Measurements from ENCODE around the gene ZNF324B. TPM values are rescaled to one million over a fixed set of nuclear protein-coding genes. Genes with fewer than 3 reads are reported as not detected.

ZNF324B gene
- total and polyA plus RNA-seq, 2 donors (not counting 1 experiment from before 2014, with no cell fraction given), result 5.6 to 17.4 TPM

GRCh38 chr19:58407658-58408151 is 43.7 kb upstream of the ZNF324B start:
- no peaks in the 10 kb centered on the region for H3K27me3 Mint-ChIP-seq
- peak overlapping the region; percentile 97 for H3K4me3 Mint-ChIP-seq
- H3K4me1 ChIP-seq (ENCODE audit: control insufficient read depth in 2 of 2, insufficient read depth in 2 of 2, low read length in 2 of 2), result peaks cover 11 to 20% of the 10 kb centered on the region in 2 donors
- TF ChIP-seq CTCF (IDR thresholded peaks at IDR 0.05), result no peak
- peaks cover 33% of the 10 kb centered on the region for H3K4me1 Mint-ChIP-seq
- CTCF ChIA-PET, result interaction anchor here (1.2 to 1.8 kb wide), 2 partner anchors 45 to 112 kb away, joined by 4 to 6 read pairs; partner anchors contain the start of genes ZBTB45 and ZNF497
- ATAC-seq (ENCODE audit: low read depth) (no peak), DNase-seq (no peak)
- peak overlapping the region; percentile 81 for H2AFZ ChIP-seq (ENCODE audit: insufficient read depth, low read depth, low read length, poor library complexity, severe bottlenecking)
- peak overlapping the region; percentile 82 to 93 for H3K27ac ChIP-seq (ENCODE audit: low read length in 2 of 2)
- peak overlapping the region; percentile 58 to 93 (median 83) for H3K4me3 ChIP-seq (ENCODE audit: control extremely low read depth in 1 of 5, extremely low read depth in 1 of 5, insufficient read depth in 1 of 5, low read depth in 2 of 5, low read length in 4 of 5)
- peak overlapping the region; percentile 85 for H3K4me2 ChIP-seq (replicated peaks; ENCODE audit: low read depth, low read length, poor library complexity, severe bottlenecking)
- no peaks in the 10 kb centered on the region for H3K27me3 ChIP-seq (replicated peaks in 1 of 4; ENCODE audit: control extremely low read depth in 1 of 4, control insufficient read depth in 3 of 4, insufficient read depth in 4 of 4, low read length in 3 of 4)
- peaks cover 0 to 3% (median 0%) of the 10 kb centered on the region in 3 donors for H3K9me3 ChIP-seq (ENCODE audit: control extremely low read depth in 1 of 3, control insufficient read depth in 2 of 3, insufficient read depth in 1 of 3, low read length in 2 of 3)
- POLR2A ChIA-PET, result interaction anchor here (1.0 to 1.9 kb wide), 2 partner anchors 32 to 45 kb away, joined by 5 to 9 read pairs; partner anchors contain the start of genes ZNF132 and ZNF497
- peak overlapping the region; percentile 98 for H3K27ac Mint-ChIP-seq
- 30% methylated on average over 22 of the region's 22 CpGs for WGBS (ENCODE audit: insufficient coverage)
- intact Hi-C loops (cut with micrococcal nuclease), result loop anchor here (1.0 to 5.0 kb wide), 12 partner anchors 26 to 225 kb away; partner anchors contain the start of genes ERVK3-1, MZF1, ZNF132 and ZNF274
- H3K79me2 ChIP-seq (ENCODE audit: control insufficient read depth, insufficient read depth, low read length), result peaks cover 5% of the 10 kb centered on the region
- H3K9me3 Mint-ChIP-seq (ENCODE audit: insufficient read depth), result no peaks in the 10 kb centered on the region
- H3K36me3 ChIP-seq (replicated peaks in 1 of 2; ENCODE audit: control extremely low read depth in 1 of 2, control insufficient read depth in 1 of 2, extremely low read depth in 1 of 2, insufficient read depth in 2 of 2, low read length in 1 of 2), result no peaks in the 10 kb centered on the region
- H3K9ac ChIP-seq (ENCODE audit: low read length), result peak overlapping the region; percentile 91
- no peaks in the 10 kb centered on the region for H4K20me1 ChIP-seq (ENCODE audit: control insufficient read depth, insufficient read depth, low read length, poor library complexity, severe bottlenecking)

All from B cell (primary cell).